Liver (tissue), 9 donors: Measurements from ENCODE around the gene CEND1. TPM values are rescaled to one million over a fixed set of nuclear protein-coding genes. Genes with fewer than 3 reads are reported as not detected.
"Not testable (repeated sequence)": the region's sequence is repeated elsewhere in the genome, so short reads cannot be mapped to it uniquely, and the experiment has no call there.

Experiments used
- DNase-seq: peaks from one replicate; pipeline ENCODE4 v3.0.0-alpha.2; 2017; ENCODE audit warnings: low spot score
- H3K27ac ChIP-seq, 2 donors: one replicate each; pipeline ENCODE4 v1.7.0; 2013; ENCODE audit warnings: inconsistent platforms in 2 of 2, low read length in 2 of 2, control low read depth in 1 of 2, low read depth in 1 of 2, mild to moderate bottlenecking in 1 of 2
- H3K27me3 ChIP-seq, 4 donors: one replicate each; pipeline versions ENCODE4 v1.6.1 to v1.7.0; 2013; ENCODE audit warnings: low read length in 3 of 4, inconsistent platforms in 1 of 4, mild to moderate bottlenecking in 1 of 4, moderate library complexity in 1 of 4; ENCODE audit not compliant: control insufficient read depth in 4 of 4, insufficient read depth in 4 of 4
- H3K36me3 ChIP-seq, 4 donors: one replicate each; pipeline versions ENCODE4 v1.6.1 to v1.7.0; 2013; ENCODE audit warnings: low read length in 3 of 4, mild to moderate bottlenecking in 3 of 4, low read depth in 1 of 4, moderate library complexity in 1 of 4; ENCODE audit not compliant: control insufficient read depth in 4 of 4, insufficient read depth in 3 of 4
- H3K4me1 ChIP-seq, 4 donors: one replicate each; pipeline versions ENCODE4 v1.6.1 to v1.7.0; 2013; ENCODE audit warnings: low read length in 3 of 4, mild to moderate bottlenecking in 3 of 4, moderate library complexity in 1 of 4; ENCODE audit not compliant: control insufficient read depth in 4 of 4, insufficient read depth in 4 of 4
- H3K4me3 ChIP-seq, 3 donors: one replicate each; pipeline versions ENCODE4 v1.6.1 to v1.7.0; 2013; ENCODE audit warnings: low read length in 3 of 3, control low read depth in 1 of 3, low read depth in 1 of 3, mild to moderate bottlenecking in 1 of 3
- H3K9ac ChIP-seq, 2 donors: one replicate each; pipeline ENCODE4 v1.7.0; 2013; ENCODE audit warnings: low read length in 2 of 2, mild to moderate bottlenecking in 2 of 2, moderate library complexity in 2 of 2, control low read depth in 1 of 2, low read depth in 1 of 2
- H3K9me3 ChIP-seq, 4 donors: one replicate each; pipeline versions ENCODE4 v1.6.1 to v1.7.0; 2013; ENCODE audit warnings: low read length in 3 of 4; ENCODE audit not compliant: control insufficient read depth in 4 of 4
- FOXA1 ChIP-seq: IDR thresholded peaks from 2 replicates; pipeline ENCODE4 v1.6.1; 2016; ENCODE audit warnings: antibody characterized with exemption
- FOXA2 ChIP-seq: IDR thresholded peaks from 2 replicates; pipeline ENCODE4 v1.6.1; 2016; ENCODE audit warnings: antibody characterized with exemption
- HNF4G ChIP-seq: IDR thresholded peaks from 2 replicates; pipeline ENCODE4 v1.6.1; 2016; ENCODE audit warnings: antibody characterized with exemption
- JUND ChIP-seq, 2 donors: IDR thresholded peaks; 2 replicates each; pipeline ENCODE4 v1.6.1; 2016; ENCODE audit warnings: antibody characterized with exemption in 2 of 2
- NR2F2 ChIP-seq: IDR thresholded peaks from 2 replicates; pipeline ENCODE4 v1.6.1; 2016; ENCODE audit warnings: antibody characterized with exemption
- RAD21 ChIP-seq, 2 donors: IDR thresholded peaks; 2 replicates each; pipeline ENCODE4 v1.6.1; 2016; ENCODE audit warnings: antibody characterized with exemption in 2 of 2, mild to moderate bottlenecking in 2 of 2
- SP1 ChIP-seq: IDR thresholded peaks from 2 replicates; pipeline ENCODE4 v1.6.1; 2018; ENCODE audit warnings: antibody characterized with exemption, mild to moderate bottlenecking
- TAF1 ChIP-seq: conservative IDR thresholded peaks from 2 replicates; pipeline ENCODE4 v1.6.1; 2016; ENCODE audit warnings: antibody characterized with exemption, mild to moderate bottlenecking
- YY1 ChIP-seq: IDR thresholded peaks from 2 replicates; pipeline ENCODE4 v1.6.1; 2016; ENCODE audit warnings: antibody characterized with exemption, mild to moderate bottlenecking
- WGBS: extraction: QIAGEN DNeasy Blood & Tissue Kit; methylation state at CpG from one replicate; pipeline ENCODE4 v1.1.7; 2013; 5-methylcytosine and 5-hydroxymethylcytosine counted together
- polyA plus RNA-seq, 2 donors: library from polyadenylated mRNA; stranded (reverse) in 1 of 2; unstranded in 1 of 2; fragments of 200-250 nt in 1 of 2; fragments of >200 nt in 1 of 2; fragmentation: Nextera tagmentation in 1 of 2; extraction: Ambion mirVana in 1 of 2; gene quantifications; one replicate each; pipeline versions ENCODE4 v1.2.1 to v1.2.3, GENCODE V29; 2013 to 2015
- total RNA-seq, 2 donors: library from RNA; depleted of rRNA; stranded (reverse); fragments of >200 nt; gene quantifications; one replicate each; pipeline ENCODE4 v1.2.3, GENCODE V29; 2014
- TF ChIP-seq, protein P1 (sequence below): IDR thresholded peaks from 2 replicates; pipeline ENCODE4 v1.6.1; 2016; ENCODE audit warnings: antibody characterized with exemption, mild to moderate bottlenecking
- donor health status: healthy.
- donor health status: healthy.
- donor health status: healthy.
- donor health status: healthy.
- donor health status: healthy.

Gene CEND1
- total and polyA plus RNA-seq, 4 donors = not detected

DNA sequence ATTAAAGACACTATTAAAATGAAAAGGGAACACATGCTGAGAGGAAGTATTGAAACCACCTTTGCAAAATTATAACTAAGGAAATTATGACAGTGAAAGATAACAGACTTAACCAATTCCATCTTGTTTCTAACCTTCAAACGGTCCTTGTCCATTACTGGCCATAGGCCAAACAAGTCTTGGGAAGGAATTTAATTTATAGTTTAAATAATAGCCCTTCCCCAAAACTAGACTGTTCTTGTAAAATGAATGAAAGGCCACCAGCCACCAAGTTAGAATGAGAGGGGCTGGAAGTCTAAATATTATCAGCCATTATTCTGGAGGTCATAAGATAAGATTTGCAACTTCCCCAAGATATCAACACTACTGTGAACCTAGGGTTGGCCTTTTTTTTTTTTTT lies 44.5 kb downstream of the CEND1 start:
- no peaks in the 10 kb centered on the region for H3K9me3 ChIP-seq
- 46% methylated on average over 1 of the region's 1 CpG for WGBS
- H3K9ac ChIP-seq = no peak overlapping the region
- no peaks in the 10 kb centered on the region for H3K27me3 ChIP-seq
- no peak for TF ChIP-seq TAF1
- TF ChIP-seq JUND (IDR thresholded peaks at IDR 0.05) = no peak
- TF ChIP-seq SP1 = no peak
- no peak for DNase-seq
- no peak overlapping the region for H3K4me3 ChIP-seq
- no peaks in the 10 kb centered on the region for H3K36me3 ChIP-seq
- H3K27ac ChIP-seq = no peak overlapping the region
- H3K4me1 ChIP-seq = peaks cover 7 to 28% (median 23%) of the 10 kb centered on the region in 4 donors

DNA sequence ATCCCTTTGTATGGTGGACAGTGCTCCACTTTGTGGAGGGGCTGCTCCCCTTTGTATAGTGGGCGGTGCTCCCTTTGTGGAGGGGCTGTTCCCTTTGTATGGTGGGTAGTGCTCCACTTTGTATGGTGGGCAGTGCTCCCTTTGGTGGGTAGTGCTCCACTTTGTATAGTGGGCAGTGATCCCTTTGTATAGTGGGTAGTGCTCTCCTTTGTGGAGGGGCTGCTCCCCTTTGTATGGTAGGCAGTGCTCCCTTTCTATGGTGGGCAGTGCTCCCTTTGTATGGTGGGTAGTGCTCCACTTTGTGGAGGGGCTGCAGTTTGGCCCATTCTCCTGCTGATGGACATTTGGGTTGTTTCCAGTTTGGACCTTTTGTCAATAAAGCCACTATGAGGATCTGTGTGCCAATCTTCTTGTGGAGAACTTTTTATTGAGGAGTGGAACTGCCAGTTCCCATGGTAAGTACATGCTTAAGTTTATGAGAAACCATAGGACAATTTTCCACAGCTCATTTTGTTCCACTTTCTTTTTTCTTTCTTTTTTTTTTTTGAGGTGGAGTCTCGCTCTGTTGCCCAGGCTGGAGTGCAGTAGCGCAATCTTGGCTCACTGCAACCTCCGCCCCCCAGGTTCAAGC lies 47.2 kb downstream of the CEND1 start:
- H3K27me3 ChIP-seq = no peaks in the 10 kb centered on the region
- H3K9me3 ChIP-seq = no peaks in the 10 kb centered on the region
- H3K27ac ChIP-seq = no peak overlapping the region
- no peak overlapping the region for H3K4me3 ChIP-seq
- TF ChIP-seq HNF4G (no peak), FOXA1 (no peak), FOXA2 (no peak)
- TF ChIP-seq, protein P1, sequence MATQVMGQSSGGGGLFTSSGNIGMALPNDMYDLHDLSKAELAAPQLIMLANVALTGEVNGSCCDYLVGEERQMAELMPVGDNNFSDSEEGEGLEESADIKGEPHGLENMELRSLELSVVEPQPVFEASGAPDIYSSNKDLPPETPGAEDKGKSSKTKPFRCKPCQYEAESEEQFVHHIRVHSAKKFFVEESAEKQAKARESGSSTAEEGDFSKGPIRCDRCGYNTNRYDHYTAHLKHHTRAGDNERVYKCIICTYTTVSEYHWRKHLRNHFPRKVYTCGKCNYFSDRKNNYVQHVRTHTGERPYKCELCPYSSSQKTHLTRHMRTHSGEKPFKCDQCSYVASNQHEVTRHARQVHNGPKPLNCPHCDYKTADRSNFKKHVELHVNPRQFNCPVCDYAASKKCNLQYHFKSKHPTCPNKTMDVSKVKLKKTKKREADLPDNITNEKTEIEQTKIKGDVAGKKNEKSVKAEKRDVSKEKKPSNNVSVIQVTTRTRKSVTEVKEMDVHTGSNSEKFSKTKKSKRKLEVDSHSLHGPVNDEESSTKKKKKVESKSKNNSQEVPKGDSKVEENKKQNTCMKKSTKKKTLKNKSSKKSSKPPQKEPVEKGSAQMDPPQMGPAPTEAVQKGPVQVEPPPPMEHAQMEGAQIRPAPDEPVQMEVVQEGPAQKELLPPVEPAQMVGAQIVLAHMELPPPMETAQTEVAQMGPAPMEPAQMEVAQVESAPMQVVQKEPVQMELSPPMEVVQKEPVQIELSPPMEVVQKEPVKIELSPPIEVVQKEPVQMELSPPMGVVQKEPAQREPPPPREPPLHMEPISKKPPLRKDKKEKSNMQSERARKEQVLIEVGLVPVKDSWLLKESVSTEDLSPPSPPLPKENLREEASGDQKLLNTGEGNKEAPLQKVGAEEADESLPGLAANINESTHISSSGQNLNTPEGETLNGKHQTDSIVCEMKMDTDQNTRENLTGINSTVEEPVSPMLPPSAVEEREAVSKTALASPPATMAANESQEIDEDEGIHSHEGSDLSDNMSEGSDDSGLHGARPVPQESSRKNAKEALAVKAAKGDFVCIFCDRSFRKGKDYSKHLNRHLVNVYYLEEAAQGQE = no peak
- WGBS = 97% methylated on average over 4 of the region's 4 CpGs
- H3K4me1 ChIP-seq = peaks cover under 1 to 5% (median 3%) of the 10 kb centered on the region in 4 donors
- no peak for DNase-seq
- H3K9ac ChIP-seq = no peak overlapping the region
- no peaks in the 10 kb centered on the region for H3K36me3 ChIP-seq

DNA sequence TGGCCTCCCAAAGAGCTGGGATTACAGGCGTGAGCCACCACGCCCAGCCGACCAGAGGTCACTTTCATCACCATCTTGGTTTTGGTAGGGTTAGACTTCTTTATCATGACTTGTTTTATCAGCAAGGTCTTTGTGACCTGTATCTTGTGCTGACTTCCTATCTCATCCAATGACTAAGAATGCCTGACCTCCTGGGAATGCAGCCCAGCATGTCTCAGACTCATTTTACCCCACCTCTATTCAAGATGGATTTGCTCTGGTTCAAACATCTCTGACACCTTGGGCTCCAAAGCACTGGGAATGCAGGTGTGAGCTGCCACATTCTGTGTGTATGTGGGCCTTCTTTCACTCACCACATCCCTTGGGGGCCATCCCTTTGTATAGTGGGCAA lies 47.7 kb downstream of the CEND1 start:
- H3K4me1 ChIP-seq = peaks cover 0 to 4% (median 2%) of the 10 kb centered on the region in 4 donors
- no peak overlapping the region for H3K9ac ChIP-seq
- no peaks in the 10 kb centered on the region for H3K36me3 ChIP-seq
- no peak overlapping the region for H3K4me3 ChIP-seq
- no peaks in the 10 kb centered on the region for H3K27me3 ChIP-seq
- no peak for DNase-seq
- TF ChIP-seq FOXA2 = no peak
- TF ChIP-seq RAD21 (IDR thresholded peaks at IDR 0.05) = no peak
- TF ChIP-seq YY1 = no peak
- TF ChIP-seq HNF4G = no peak
- no peak for TF ChIP-seq NR2F2
- WGBS = 90% methylated on average over 3 of the region's 3 CpGs
- H3K27ac ChIP-seq = no peak overlapping the region
- H3K9me3 ChIP-seq = no peaks in the 10 kb centered on the region

DNA sequence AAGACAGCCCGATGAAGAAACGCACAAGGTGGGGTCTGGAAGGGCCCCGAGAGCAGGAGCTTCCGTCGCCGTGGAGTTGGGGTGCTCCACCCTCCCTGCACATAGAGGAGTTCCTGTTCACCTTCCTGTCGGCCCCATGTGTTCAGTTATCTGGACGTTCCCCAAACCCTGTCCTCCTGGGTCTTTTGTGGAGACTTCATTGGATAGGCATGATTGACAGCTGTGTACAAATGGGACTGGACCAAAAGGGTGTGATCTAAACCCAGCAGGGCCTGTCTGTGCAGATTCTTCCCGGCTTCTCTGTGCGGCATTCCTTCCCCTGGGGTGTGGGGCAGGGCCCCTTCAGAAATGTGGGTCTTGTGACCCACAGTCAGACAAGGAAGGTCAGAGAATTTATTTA lies 52.0 kb downstream of the CEND1 start:
- H3K4me1 ChIP-seq, H3K27ac ChIP-seq, H3K36me3 ChIP-seq, DNase-seq, H3K4me3 ChIP-seq, H3K9ac ChIP-seq, H3K27me3 ChIP-seq, H3K9me3 ChIP-seq: not testable (repeated sequence)
- 66% methylated on average over 10 of the region's 10 CpGs for WGBS
